CD14-positive monocyte (primary cell): ENCODE data around the gene SLC22A4. TPM values are rescaled to one million over a fixed set of nuclear protein-coding genes. Genes with fewer than 3 reads are reported as not detected.

Source experiments
- DNase-seq, 3 donors: peaks; one replicate each; pipeline ENCODE4 v3.0.0-alpha.2; 2011 to 2022
- H2AFZ ChIP-seq: 2 replicates; pipeline ENCODE4 v1.6.0; 2012; ENCODE audit warnings: mild to moderate bottlenecking, low read depth, low read length, inconsistent platforms; ENCODE audit not compliant: insufficient read depth, poor library complexity, severe bottlenecking
- H3K27ac ChIP-seq, 2 donors: 1 replicate in 1 of 2; 2 replicates in 1 of 2; pipeline ENCODE4 v1.5.1; 2012 to 2013; ENCODE audit warnings: low read length in 2 of 2, control low read depth in 1 of 2, inconsistent platforms in 1 of 2, low read depth in 1 of 2, mild to moderate bottlenecking in 1 of 2
- H3K27me3 ChIP-seq, 2 donors: one replicate each; pipeline versions ENCODE4 v1.6.0 to v1.6.1; 2011 to 2013; ENCODE audit warnings: low read length in 2 of 2; ENCODE audit not compliant: control insufficient read depth in 2 of 2, insufficient read depth in 2 of 2
- H3K36me3 ChIP-seq, 2 donors: replicated peaks in 1 of 2; 1 replicate in 1 of 2; 2 replicates in 1 of 2; pipeline versions ENCODE4 v1.5.1 to v1.6.1; 2012 to 2013; ENCODE audit warnings: low read length in 2 of 2, control low read depth in 1 of 2, inconsistent platforms in 1 of 2, mild to moderate bottlenecking in 1 of 2; ENCODE audit not compliant: insufficient read depth in 2 of 2, control insufficient read depth in 1 of 2
- H3K4me1 ChIP-seq, 2 donors: 1 replicate in 1 of 2; 2 replicates in 1 of 2; pipeline versions ENCODE4 v1.5.1 to v1.6.1; 2012 to 2013; ENCODE audit warnings: low read length in 2 of 2, control low read depth in 1 of 2, inconsistent platforms in 1 of 2, mild to moderate bottlenecking in 1 of 2, moderate library complexity in 1 of 2; ENCODE audit not compliant: insufficient read depth in 2 of 2, control insufficient read depth in 1 of 2
- H3K4me2 ChIP-seq: replicated peaks from 2 replicates; pipeline ENCODE3; 2012; ENCODE audit warnings: low read length, moderate library complexity, mild to moderate bottlenecking; ENCODE audit not compliant: poor library complexity, severe bottlenecking; ENCODE audit errors: extremely low read depth
- H3K4me3 ChIP-seq, 3 experiments: fragments of 200-600 bp in 1 of 3; sonication (generic) in 1 of 3; replicated peaks in 1 of 3; 1 replicate in 2 of 3; 2 replicates in 1 of 3; pipeline ENCODE4 v1.5.1; 2011 to 2013; ENCODE audit warnings: low read length in 3 of 3, mild to moderate bottlenecking in 3 of 3, control low read depth in 2 of 3, low read depth in 2 of 3, inconsistent platforms in 1 of 3, moderate library complexity in 1 of 3
- H3K79me2 ChIP-seq: 2 replicates; pipeline ENCODE4 v1.6.0; 2012; ENCODE audit warnings: mild to moderate bottlenecking, control low read depth, inconsistent platforms, low read length, moderate library complexity; ENCODE audit not compliant: insufficient read depth
- H3K9ac ChIP-seq: 2 replicates; pipeline ENCODE4 v1.6.0; 2017; ENCODE audit warnings: low read length, mild to moderate bottlenecking; ENCODE audit not compliant: insufficient read depth, poor library complexity, severe bottlenecking
- H3K9me3 ChIP-seq, 2 donors: replicated peaks in 1 of 2; 1 replicate in 1 of 2; 2 replicates in 1 of 2; pipeline versions ENCODE4 v1.5.1 to v1.6.1; 2012 to 2013; ENCODE audit warnings: low read length in 2 of 2, control low read depth in 1 of 2; ENCODE audit not compliant: control insufficient read depth in 1 of 2, insufficient read depth in 1 of 2
- H4K20me1 ChIP-seq: 2 replicates; pipeline ENCODE4 v1.6.0; 2012; ENCODE audit warnings: mild to moderate bottlenecking, low read length, control low read depth, moderate library complexity; ENCODE audit not compliant: insufficient read depth
- H3K27ac Mint-ChIP-seq, 7 donors: one replicate each; pipeline ENCODE4 v1.8.0; 2020; ENCODE audit warnings: mild to moderate bottlenecking in 7 of 7, mixed read lengths in 7 of 7, moderate library complexity in 6 of 7, inconsistent platforms in 2 of 7
- H3K27me3 Mint-ChIP-seq, 3 donors: one replicate each; pipeline ENCODE4 v1.8.0; 2021 to 2022; ENCODE audit warnings: low read depth in 3 of 3, mild to moderate bottlenecking in 3 of 3, mixed read lengths in 3 of 3, moderate library complexity in 3 of 3, inconsistent platforms in 1 of 3
- H3K36me3 Mint-ChIP-seq, 2 donors: one replicate each; pipeline ENCODE4 v1.8.0; 2020; ENCODE audit warnings: mixed read lengths in 2 of 2, inconsistent platforms in 1 of 2, mild to moderate bottlenecking in 1 of 2
- H3K4me1 Mint-ChIP-seq: one replicate; pipeline ENCODE4 v1.8.0; 2020; ENCODE audit warnings: mild to moderate bottlenecking, mixed read lengths
- H3K4me3 Mint-ChIP-seq, 2 donors: one replicate each; pipeline ENCODE4 v1.8.0; 2020; ENCODE audit warnings: mild to moderate bottlenecking in 2 of 2, mixed read lengths in 2 of 2, moderate library complexity in 1 of 2
- H3K9me3 Mint-ChIP-seq, 7 donors: one replicate each; pipeline ENCODE4 v1.8.0; 2020 to 2022; ENCODE audit warnings: mixed read lengths in 7 of 7, mild to moderate bottlenecking in 6 of 7, moderate library complexity in 6 of 7, inconsistent platforms in 2 of 7
- CTCF ChIP-seq: fragments of 200-600 bp; IDR thresholded peaks from one replicate; pipeline ENCODE4 v1.8.0; 2022; ENCODE audit warnings: antibody characterized with exemption, mild to moderate bottlenecking
- WGBS: methylation state at CpG from one replicate; pipeline ENCODE4 v1.1.5; 2013; ENCODE audit warnings: missing lambda C conversion rate; ENCODE audit not compliant: insufficient coverage; 5-methylcytosine and 5-hydroxymethylcytosine counted together
- intact Hi-C, 2 donors: fragments of 100-400 bp; cut with micrococcal nuclease; formaldehyde crosslinking; loops; one replicate each; pipeline versions ENCODE4 v1.15.0 to v1.15.1; 2023
- polyA plus RNA-seq, 3 donors: library from polyadenylated mRNA; depleted of rRNA in 1 of 3; unstranded in 2 of 3; stranded (reverse) in 1 of 3; fragments of 300-500 nt in 2 of 3; fragments of >200 nt in 1 of 3; fragmentation: Illumina TruSeq in 2 of 3; gene quantifications; 1 replicate in 2 of 3; 2 replicates in 1 of 3; pipeline ENCODE4 v1.2.3, GENCODE V29; 2012 to 2021

Gene SLC22A4
- polyA plus RNA-seq, 3 donors = 7.2 to 13.0 (median 12.2) TPM

- peaks cover 33 to 45% of the 10 kb centered on the region in 2 donors for H3K36me3 Mint-ChIP-seq
- no peak for TF ChIP-seq CTCF
- no peaks in the 10 kb centered on the region for H3K27me3 Mint-ChIP-seq
- DNase-seq = no peak
- Histone ChIP-seq H3K27me3 (no peaks in the 10 kb centered on the region), H3K36me3 (peaks cover 0 to 24% of the 10 kb centered on the region in 2 donors), H3K4me2 (no peak overlapping the region), H3K9ac (no peak overlapping the region), H3K4me3 (no peak overlapping the region), H3K9me3 (no peaks in the 10 kb centered on the region), H3K27ac (peak overlapping the region in 1 of 2 donors; percentile 8), H3K79me2 (peaks cover 97% of the 10 kb centered on the region), H3K4me1 (peaks cover 40 to 49% of the 10 kb centered on the region in 2 donors), H4K20me1 (peaks cover 97% of the 10 kb centered on the region), H2AFZ (no peak overlapping the region)
- peaks cover 6 to 16% (median 14%) of the 10 kb centered on the region in 7 donors for H3K9me3 Mint-ChIP-seq
- H3K27ac Mint-ChIP-seq = peak overlapping the region in 6 of 7 donors; percentile 27 to 85 (median 56)
- H3K4me1 Mint-ChIP-seq = peaks cover 56% of the 10 kb centered on the region
- H3K4me3 Mint-ChIP-seq = no peak overlapping the region
- intact Hi-C loops = no loop called here
- 94% methylated on average over 2 of the region's 6 CpGs for WGBS
These were observed 9.4 kb downstream of the SLC22A4 start for GRCh38 chr5:132303589-132303988.

- H3K4me3 ChIP-seq = no peak overlapping the region
- H3K9ac ChIP-seq = no peak overlapping the region
- H3K4me1 ChIP-seq = peaks cover 31 to 35% of the 10 kb centered on the region in 2 donors
- no peak for DNase-seq
- no peaks in the 10 kb centered on the region for H3K9me3 ChIP-seq
- Mint-ChIP-seq H3K4me3 (no peak overlapping the region), H3K36me3 (peaks cover 31 to 43% of the 10 kb centered on the region in 2 donors), H3K27me3 (no peaks in the 10 kb centered on the region), H3K9me3 (peaks cover 6 to 16% (median 14%) of the 10 kb centered on the region in 7 donors), H3K27ac (no peak overlapping the region), H3K4me1 (peaks cover 52% of the 10 kb centered on the region)
- peaks cover 98% of the 10 kb centered on the region for H4K20me1 ChIP-seq
- no peak overlapping the region for H2AFZ ChIP-seq
- intact Hi-C loops = no loop called here
- WGBS = no CpG with 5 or more reads among the region's 2 CpGs
- H3K79me2 ChIP-seq = peaks cover 97% of the 10 kb centered on the region
- H3K27ac ChIP-seq = no peak overlapping the region
- no peak for TF ChIP-seq CTCF
- no peaks in the 10 kb centered on the region for H3K27me3 ChIP-seq
- H3K36me3 ChIP-seq = peaks cover 0 to 24% of the 10 kb centered on the region in 2 donors
- H3K4me2 ChIP-seq = no peak overlapping the region
These were observed 11.2 kb downstream of the SLC22A4 start for GRCh38 chr5:132305420-132305819.
